ENCODE results near the gene METTL14.
A peak's percentile ranks its signal among the peaks of the same experiment; 100 is the strongest.

The METTL14 gene

DNA sequence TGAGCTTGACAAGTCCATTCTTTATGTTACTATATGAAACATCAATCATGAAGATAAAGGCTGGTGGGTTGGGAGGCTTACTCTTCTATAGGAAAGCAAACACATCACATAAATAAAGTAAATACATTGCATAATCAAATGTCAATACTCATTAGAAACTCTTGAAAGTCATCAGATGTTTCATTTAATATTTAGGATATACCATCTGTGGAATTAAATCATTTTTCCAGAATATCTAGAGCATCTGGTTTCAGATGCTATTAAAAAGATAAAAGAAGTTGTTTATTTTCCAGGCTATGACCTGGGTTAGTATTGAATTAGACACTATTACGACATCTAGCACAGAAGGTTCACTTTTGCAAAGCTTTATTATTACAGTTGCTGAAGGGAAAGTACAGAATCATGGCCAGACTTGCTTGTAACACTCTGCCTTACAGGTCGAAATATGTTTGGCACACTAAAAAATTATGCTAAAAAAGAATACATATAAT is 72.6 kb downstream of the METTL14 start:
- DNase-seq (ENCODE audit: low read depth) = peak; percentile 86
- no peak overlapping the region for H3K4me3 ChIP-seq (replicated peaks; ENCODE audit: low read depth, low read length)
- TF ChIP-seq, protein P1, sequence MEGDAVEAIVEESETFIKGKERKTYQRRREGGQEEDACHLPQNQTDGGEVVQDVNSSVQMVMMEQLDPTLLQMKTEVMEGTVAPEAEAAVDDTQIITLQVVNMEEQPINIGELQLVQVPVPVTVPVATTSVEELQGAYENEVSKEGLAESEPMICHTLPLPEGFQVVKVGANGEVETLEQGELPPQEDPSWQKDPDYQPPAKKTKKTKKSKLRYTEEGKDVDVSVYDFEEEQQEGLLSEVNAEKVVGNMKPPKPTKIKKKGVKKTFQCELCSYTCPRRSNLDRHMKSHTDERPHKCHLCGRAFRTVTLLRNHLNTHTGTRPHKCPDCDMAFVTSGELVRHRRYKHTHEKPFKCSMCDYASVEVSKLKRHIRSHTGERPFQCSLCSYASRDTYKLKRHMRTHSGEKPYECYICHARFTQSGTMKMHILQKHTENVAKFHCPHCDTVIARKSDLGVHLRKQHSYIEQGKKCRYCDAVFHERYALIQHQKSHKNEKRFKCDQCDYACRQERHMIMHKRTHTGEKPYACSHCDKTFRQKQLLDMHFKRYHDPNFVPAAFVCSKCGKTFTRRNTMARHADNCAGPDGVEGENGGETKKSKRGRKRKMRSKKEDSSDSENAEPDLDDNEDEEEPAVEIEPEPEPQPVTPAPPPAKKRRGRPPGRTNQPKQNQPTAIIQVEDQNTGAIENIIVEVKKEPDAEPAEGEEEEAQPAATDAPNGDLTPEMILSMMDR (IDR thresholded peaks at IDR 0.05; ENCODE audit: low read length, missing control alignments) = no peak

DNA sequence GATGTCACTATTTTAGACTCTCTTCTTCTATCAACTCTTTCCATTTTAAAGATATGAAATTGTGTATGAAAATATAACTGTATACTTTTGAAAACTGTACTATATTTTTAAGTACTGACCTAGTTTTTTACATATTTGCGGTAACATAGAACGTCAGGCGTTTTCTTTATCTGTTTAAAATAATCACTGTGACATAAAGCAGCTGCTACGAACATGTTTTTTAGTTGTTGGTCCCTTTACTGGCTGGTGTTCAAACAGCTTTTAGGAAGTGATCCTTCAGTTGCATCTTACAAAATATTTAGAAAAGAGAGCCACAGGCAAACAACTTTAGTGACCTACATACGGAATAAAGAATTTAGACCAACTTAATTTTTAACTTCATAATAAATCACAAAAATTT is 73.1 kb downstream of the METTL14 start:
- H3K4me3 ChIP-seq (replicated peaks; ENCODE audit: low read depth, low read length) = no peak overlapping the region
- DNase-seq (ENCODE audit: low read depth) = peak; percentile 95
- TF ChIP-seq, protein P1 (IDR thresholded peaks at IDR 0.05; ENCODE audit: low read length, missing control alignments) = no peak

DNA sequence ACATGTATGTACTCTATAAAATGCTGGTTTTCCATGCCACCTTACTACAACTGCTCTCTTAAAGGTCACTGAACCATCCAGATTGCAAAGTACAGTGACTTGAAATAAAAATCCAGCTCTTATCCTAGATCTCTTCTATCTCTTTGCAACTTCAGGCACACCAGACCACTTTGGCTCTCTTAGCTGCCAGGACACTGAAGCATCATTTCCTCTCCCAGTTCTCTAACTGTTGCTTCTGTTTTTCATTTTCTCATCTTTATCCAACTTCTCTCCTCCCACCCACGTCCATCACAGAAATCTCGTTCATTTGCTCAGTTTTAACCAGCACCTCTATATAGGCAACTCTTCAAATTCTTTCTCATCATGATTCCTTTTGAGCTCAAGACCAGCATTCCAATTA is 74.3 kb downstream of the METTL14 start:
- TF ChIP-seq, protein P1 (IDR thresholded peaks at IDR 0.05; ENCODE audit: low read length, missing control alignments) = no peak
- no peak overlapping the region for H3K4me3 ChIP-seq (replicated peaks; ENCODE audit: low read depth, low read length)
- no peak for DNase-seq (ENCODE audit: low read depth)

DNA sequence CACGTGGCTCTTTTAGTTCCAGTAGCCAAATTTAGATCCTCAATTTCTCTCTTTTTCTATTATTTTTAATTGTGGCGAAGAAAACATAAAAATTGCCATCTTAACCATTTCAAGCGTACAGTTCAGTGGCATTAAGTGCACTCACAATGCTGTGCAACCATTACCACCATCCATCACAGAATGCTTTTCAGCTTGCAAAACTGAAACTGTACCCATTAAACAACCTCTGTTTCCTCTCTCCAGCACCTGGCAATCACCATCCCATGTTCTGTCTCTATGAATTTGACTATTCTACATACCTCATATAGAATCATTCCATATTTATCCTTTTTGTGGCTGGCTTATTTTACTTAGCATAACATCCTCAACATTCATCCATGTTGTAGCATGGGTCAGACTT is 74.9 kb downstream of the METTL14 start:
- TF ChIP-seq, protein P1 (IDR thresholded peaks at IDR 0.05; ENCODE audit: low read length, missing control alignments) = no peak
- no peak for DNase-seq (ENCODE audit: low read depth)
- no peak overlapping the region for H3K4me3 ChIP-seq (replicated peaks; ENCODE audit: low read depth, low read length)

DNA sequence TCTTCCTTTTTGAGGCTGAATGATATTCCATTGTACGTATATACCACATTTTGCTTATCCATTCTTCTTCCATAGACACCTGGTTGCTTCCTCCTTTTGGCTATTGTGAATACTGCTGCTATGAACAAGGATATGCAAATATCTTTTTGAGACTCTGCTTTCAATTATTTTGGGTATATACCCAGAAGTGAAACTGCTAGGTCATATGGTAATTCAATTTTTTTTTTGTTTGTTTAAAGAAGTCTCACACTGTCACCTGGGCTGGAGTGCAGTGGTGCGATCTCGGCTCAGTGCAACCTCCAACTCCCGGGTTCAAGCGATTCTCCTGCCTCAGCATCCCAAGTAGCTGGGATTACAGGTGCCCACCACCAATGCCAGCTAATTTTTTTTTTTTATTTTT is 75.3 kb downstream of the METTL14 start:
- TF ChIP-seq, protein P1 (IDR thresholded peaks at IDR 0.05; ENCODE audit: low read length, missing control alignments) = no peak
- H3K4me3 ChIP-seq (replicated peaks; ENCODE audit: low read depth, low read length) = no peak overlapping the region
- DNase-seq (ENCODE audit: low read depth) = no peak

DNA sequence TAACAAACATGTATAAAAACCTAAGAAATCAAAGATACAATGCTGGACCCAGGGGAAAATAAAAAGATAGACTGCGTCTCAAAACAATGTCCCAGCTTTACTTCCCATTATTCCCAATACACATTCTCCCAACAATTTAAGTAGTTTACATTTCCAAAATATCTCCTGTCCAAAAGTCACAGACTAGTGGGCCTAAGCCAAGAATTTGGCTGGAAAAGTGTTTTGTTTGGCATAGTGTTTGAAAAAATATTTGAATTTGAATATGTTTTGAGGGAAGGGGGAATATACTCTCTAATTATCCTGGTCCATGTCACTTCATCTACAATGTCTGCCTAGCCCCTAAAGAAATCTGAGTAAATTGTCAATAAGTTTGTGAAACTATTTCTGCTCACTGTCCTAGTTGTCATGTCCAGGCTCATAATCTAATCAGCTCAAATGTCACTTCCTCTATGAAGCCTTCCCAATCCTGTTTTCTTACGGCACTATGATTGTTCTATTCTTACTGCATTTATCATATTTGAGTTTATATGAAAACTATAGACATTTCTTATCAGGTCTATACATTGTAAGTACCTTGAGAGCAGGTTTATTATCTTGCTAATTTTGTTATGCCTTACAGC is 76.3 kb downstream of the METTL14 start:
- TF ChIP-seq, protein P1 (IDR thresholded peaks at IDR 0.05; ENCODE audit: low read length, missing control alignments) = no peak
- no peak for DNase-seq (ENCODE audit: low read depth)
- no peak overlapping the region for H3K4me3 ChIP-seq (replicated peaks; ENCODE audit: low read depth, low read length)

DNA sequence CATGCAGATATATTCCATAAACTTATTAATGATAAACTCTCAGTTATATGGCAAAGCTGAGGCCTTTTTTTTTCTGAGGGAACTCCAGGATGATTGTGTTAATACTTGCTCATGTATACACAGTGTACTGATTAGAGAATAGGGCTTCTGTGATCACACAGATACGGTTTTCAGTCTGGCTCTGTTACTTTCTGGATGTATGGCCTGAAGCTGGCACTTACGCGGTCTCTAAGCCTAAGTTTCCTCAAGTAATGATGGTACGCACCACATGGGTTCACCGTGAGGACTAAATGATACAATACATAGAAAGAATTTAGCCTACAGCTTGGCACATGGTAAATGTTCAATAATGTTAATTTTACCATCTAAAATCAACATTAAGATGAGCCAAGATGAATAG is 77.0 kb downstream of the METTL14 start:
- TF ChIP-seq, protein P1 (IDR thresholded peaks at IDR 0.05; ENCODE audit: low read length, missing control alignments) = no peak
- DNase-seq (ENCODE audit: low read depth) = no peak
- H3K4me3 ChIP-seq (replicated peaks; ENCODE audit: low read depth, low read length) = no peak overlapping the region

All from fibroblast of pulmonary artery (primary cell).